ENCODE data around the gene PSMA5.
A peak's percentile ranks its signal among the peaks of the same experiment; 100 is the strongest.
"Not testable (repeated sequence)": the region's sequence is repeated elsewhere in the genome, so short reads cannot be mapped to it uniquely, and the experiment has no call there.

PSMA5 gene

GRCh38 chr1:109426281-109427170 lies at the start of gene PSMA5:
Gene PSMA5 (minus strand): TSS chr1:109426448. CDS start chr1:109426330, 118 bp downstream.
- FAIRE-seq, result peak; percentile 97

GRCh38 chr1:109475261-109475660 lies 49.0 kb upstream of the PSMA5 start:
- FAIRE-seq, result no peak

- no peak for FAIRE-seq
Measured at GRCh38 chr1:109474697-109475096, 48.4 kb upstream of the PSMA5 start.

GRCh38 chr1:109473284-109474057 lies 47.2 kb upstream of the PSMA5 start:
- not testable (repeated sequence) for FAIRE-seq

- no peak for FAIRE-seq
Measured at GRCh38 chr1:109472779-109473178, 46.5 kb upstream of the PSMA5 start.

GRCh38 chr1:109470245-109470644 lies 44.0 kb upstream of the PSMA5 start:
- FAIRE-seq, result no peak

GRCh38 chr1:109468903-109469302 lies 42.7 kb upstream of the PSMA5 start:
- no peak for FAIRE-seq

- no peak for FAIRE-seq
Measured at GRCh38 chr1:109468061-109468460, 41.8 kb upstream of the PSMA5 start.

- no peak for FAIRE-seq
Measured at GRCh38 chr1:109467301-109467777, 41.1 kb upstream of the PSMA5 start.

- FAIRE-seq, result no peak
Measured at GRCh38 chr1:109466452-109467300, 40.4 kb upstream of the PSMA5 start, which contains the start of gene SYPL2. Gene SYPL2 (plus strand): TSS chr1:109466546. CDS start chr1:109466844, 298 bp downstream.

GRCh38 chr1:109466125-109466451 lies 39.8 kb upstream of the PSMA5 start:
- no peak for FAIRE-seq

- FAIRE-seq, result no peak
Measured at GRCh38 chr1:109457819-109458218, 31.6 kb upstream of the PSMA5 start.

- no peak for FAIRE-seq
Measured at GRCh38 chr1:109454497-109455133, 28.4 kb upstream of the PSMA5 start.

- no peak for FAIRE-seq
Measured at GRCh38 chr1:109447524-109447923, 21.3 kb upstream of the PSMA5 start.

- not testable (repeated sequence) for FAIRE-seq
Measured at GRCh38 chr1:109445949-109446695, 19.9 kb upstream of the PSMA5 start.

GRCh38 chr1:109444346-109444745 lies 18.1 kb upstream of the PSMA5 start:
- FAIRE-seq, result no peak

- no peak for FAIRE-seq
Measured at GRCh38 chr1:109443476-109443875, 17.2 kb upstream of the PSMA5 start.

- FAIRE-seq, result no peak
Measured at GRCh38 chr1:109441069-109441468, 14.8 kb upstream of the PSMA5 start.

GRCh38 chr1:109438798-109439297 lies 12.6 kb upstream of the PSMA5 start:
- no peak for FAIRE-seq

- no peak for FAIRE-seq
Measured at GRCh38 chr1:109434484-109434883, 8.2 kb upstream of the PSMA5 start.

GRCh38 chr1:109433322-109433721 lies 7.1 kb upstream of the PSMA5 start:
- no peak for FAIRE-seq
